Naive thymus-derived CD4-positive, alpha-beta T cell (primary cell): ENCODE results near the gene RNF40. TPM values are rescaled to one million over a fixed set of nuclear protein-coding genes. Genes with fewer than 3 reads are reported as not detected.

Source experiments
- ATAC-seq: fragments of 150-1000 bp; cut with Tn5 transposase; 2 replicates; pipeline ENCODE4 v1.10.0; 2021; ENCODE audit warnings: mild to moderate bottlenecking, moderate library complexity
- CTCF ChIA-PET: fragments of 350-600 bp; sonication (Branson Sonifier 250); formaldehyde crosslinking; loops from one replicate; lab custom pipeline; 2021; ENCODE audit warnings: antibody characterized with exemption; lab: Charles Lee
- POLR2A ChIA-PET: fragments of 350-600 bp; sonication (Branson Sonifier 250); formaldehyde crosslinking; loops from one replicate; lab custom pipeline; 2021; ENCODE audit warnings: antibody characterized with exemption, inconsistent platforms; lab: Charles Lee
- DNase-seq, 9 donors: peaks; one replicate each; pipeline versions ENCODE4 v3.0.0 to v3.0.0-alpha.2; 2020 to 2022; ENCODE audit warnings: mixed read lengths in 1 of 9
- H3K27ac ChIP-seq: one replicate; pipeline ENCODE4 v1.7.0; 2013; ENCODE audit warnings: mild to moderate bottlenecking, low read depth, low read length, moderate library complexity
- H3K27me3 ChIP-seq, 2 donors: one replicate each; pipeline ENCODE4 v1.7.0; 2013; ENCODE audit warnings: low read length in 2 of 2, mild to moderate bottlenecking in 2 of 2, moderate library complexity in 2 of 2; ENCODE audit not compliant: control insufficient read depth in 2 of 2, insufficient read depth in 2 of 2
- H3K36me3 ChIP-seq, 3 experiments: 1 replicate in 2 of 3; 2 replicates in 1 of 3; pipeline ENCODE4 v1.7.0; 2013; ENCODE audit warnings: low read length in 3 of 3, mild to moderate bottlenecking in 3 of 3, moderate library complexity in 1 of 3; ENCODE audit not compliant: insufficient read depth in 3 of 3, control insufficient read depth in 2 of 3
- H3K4me1 ChIP-seq, 2 donors: one replicate each; pipeline ENCODE4 v1.7.0; 2013; ENCODE audit warnings: low read length in 2 of 2, mild to moderate bottlenecking in 2 of 2, moderate library complexity in 1 of 2; ENCODE audit not compliant: control insufficient read depth in 2 of 2, insufficient read depth in 2 of 2
- H3K4me3 ChIP-seq: 2 replicates; pipeline ENCODE4 v1.7.0; 2013; ENCODE audit warnings: mild to moderate bottlenecking, low read length
- H3K9me3 ChIP-seq, 3 experiments: 1 replicate in 2 of 3; 2 replicates in 1 of 3; pipeline ENCODE4 v1.7.0; 2013; ENCODE audit warnings: low read length in 3 of 3; ENCODE audit not compliant: control insufficient read depth in 2 of 3
- H3K27ac Mint-ChIP-seq, 9 donors: one replicate each; pipeline ENCODE4 v1.8.0; 2020 to 2022; ENCODE audit warnings: mixed read lengths in 9 of 9, mild to moderate bottlenecking in 8 of 9, moderate library complexity in 5 of 9, inconsistent platforms in 2 of 9
- H3K27me3 Mint-ChIP-seq, 5 donors: one replicate each; pipeline ENCODE4 v1.8.0; 2021 to 2022; ENCODE audit warnings: mixed read lengths in 5 of 5, mild to moderate bottlenecking in 1 of 5
- H3K36me3 Mint-ChIP-seq, 5 donors: one replicate each; pipeline ENCODE4 v1.8.0; 2020 to 2022; ENCODE audit warnings: mixed read lengths in 5 of 5, mild to moderate bottlenecking in 3 of 5, inconsistent platforms in 1 of 5
- H3K4me1 Mint-ChIP-seq, 7 donors: one replicate each; pipeline ENCODE4 v1.8.0; 2020 to 2022; ENCODE audit warnings: mixed read lengths in 7 of 7, mild to moderate bottlenecking in 3 of 7, inconsistent platforms in 1 of 7
- H3K4me3 Mint-ChIP-seq, 10 donors: one replicate each; pipeline ENCODE4 v1.8.0; 2020 to 2022; ENCODE audit warnings: mild to moderate bottlenecking in 10 of 10, mixed read lengths in 10 of 10, moderate library complexity in 6 of 10, inconsistent platforms in 2 of 10
- H3K9me3 Mint-ChIP-seq, 11 donors: one replicate each; pipeline ENCODE4 v1.8.0; 2020 to 2022; ENCODE audit warnings: mixed read lengths in 11 of 11, mild to moderate bottlenecking in 4 of 11, inconsistent platforms in 1 of 11, moderate library complexity in 1 of 11
- intact Hi-C, 2 donors: fragments of 100-400 bp; cut with micrococcal nuclease; formaldehyde crosslinking; loops; one replicate each; pipeline ENCODE4 v1.15.1; 2023
- polyA plus RNA-seq, 2 donors: library from polyadenylated mRNA; unstranded; fragments of 300-500 nt; fragmentation: Illumina TruSeq; gene quantifications; one replicate each; pipeline ENCODE4 v1.2.3, GENCODE V29; 2021
- total RNA-seq, 6 experiments: library from RNA in 5 of 6; stranded (reverse) in 5 of 6; gene quantifications; 1 replicate in 5 of 6; 2 replicates in 1 of 6; pipeline ENCODE4 v1.2.3 and lab custom pipeline; 2021 to 2026

The RNF40 gene
- total and polyA plus RNA-seq, 7 experiments from 2014 or later, result 19.4 to 122 (median 87.7) TPM

DNA sequence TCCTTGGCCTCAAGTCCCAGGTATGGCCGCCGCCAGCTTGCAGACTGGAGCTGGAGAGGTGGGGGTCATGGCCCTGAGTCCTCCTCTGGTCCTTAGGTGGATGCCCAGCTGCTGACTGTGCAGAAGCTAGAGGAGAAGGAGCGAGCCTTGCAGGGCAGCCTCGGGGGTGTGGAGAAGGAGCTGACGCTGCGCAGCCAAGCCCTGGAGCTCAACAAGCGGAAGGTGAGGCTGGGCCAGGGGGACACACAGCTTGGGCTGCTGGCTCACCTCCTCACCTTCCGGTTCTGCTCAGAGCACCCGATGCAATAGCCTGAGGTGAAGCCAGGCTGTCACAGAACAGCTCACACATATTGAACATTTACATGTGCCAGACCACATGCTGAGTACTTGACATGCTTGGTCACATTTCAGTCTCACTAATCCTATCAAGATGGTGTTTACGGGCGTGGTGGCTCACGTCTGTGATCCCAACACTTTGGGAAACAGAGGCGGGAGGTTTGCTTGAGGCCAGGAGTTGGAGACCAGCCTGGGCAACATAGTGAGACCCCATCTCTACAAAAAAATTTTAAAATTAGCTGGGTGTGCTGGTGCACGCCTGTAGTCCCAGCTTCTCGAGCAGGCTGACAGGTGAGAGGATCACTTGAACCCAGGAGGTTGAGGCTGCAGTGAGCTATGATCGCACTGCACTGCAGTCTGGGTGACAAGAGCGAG, 7.4 kb downstream of the RNF40 start:
- CTCF ChIA-PET, result no interaction called here
- POLR2A ChIA-PET, result interaction anchor here (0.5 to 1.0 kb wide), 5 partner anchors 11 to 536 kb away, joined by 3 read pairs; partner anchors contain the start of gene PHKG2
- H3K4me1 Mint-ChIP-seq, result peaks cover 9 to 23% (median 15%) of the 10 kb centered on the region in 7 donors
- H3K27ac Mint-ChIP-seq, result no peak overlapping the region
- H3K4me1 ChIP-seq, result peaks cover 0 to 18% of the 10 kb centered on the region in 2 donors
- no peaks in the 10 kb centered on the region for H3K27me3 ChIP-seq
- ATAC-seq, result no peak
- H3K27me3 Mint-ChIP-seq, result no peaks in the 10 kb centered on the region
- H3K4me3 Mint-ChIP-seq, result no peak overlapping the region
- H3K27ac ChIP-seq, result no peak overlapping the region
- no peak overlapping the region for H3K4me3 ChIP-seq
- peaks cover 3 to 45% (median 21%) of the 10 kb centered on the region in 5 donors for H3K36me3 Mint-ChIP-seq
- no peaks in the 10 kb centered on the region for H3K9me3 ChIP-seq
- intact Hi-C loops, result no loop called here
- H3K9me3 Mint-ChIP-seq, result no peaks in the 10 kb centered on the region
- no peak for DNase-seq
- peaks cover 21 to 99% (median 51%) of the 10 kb centered on the region in 3 experiments for H3K36me3 ChIP-seq

DNA sequence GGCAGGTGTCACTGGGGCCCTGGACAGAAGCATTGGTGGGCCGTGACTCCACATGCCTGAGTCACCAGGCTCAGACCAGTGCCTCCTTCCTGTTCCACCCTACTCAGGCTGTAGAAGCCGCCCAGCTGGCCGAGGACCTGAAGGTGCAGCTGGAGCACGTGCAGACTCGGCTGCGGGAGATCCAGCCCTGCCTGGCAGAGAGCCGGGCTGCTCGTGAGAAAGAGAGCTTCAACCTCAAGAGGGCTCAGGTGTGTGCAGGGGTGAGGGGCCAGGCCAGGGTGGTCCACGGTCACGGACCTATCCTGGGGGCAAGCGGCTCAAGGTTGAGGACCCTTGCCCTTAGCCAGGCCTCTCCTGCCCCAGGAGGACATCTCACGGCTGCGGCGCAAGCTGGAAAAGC, 9.6 kb downstream of the RNF40 start:
- Mint-ChIP-seq H3K4me1 (peaks cover 11 to 34% (median 19%) of the 10 kb centered on the region in 7 donors), H3K4me3 (no peak overlapping the region), H3K36me3 (peaks cover 0 to 31% (median 12%) of the 10 kb centered on the region in 5 donors), H3K27ac (peak overlapping the region in 1 of 9 donors; percentile 31), H3K27me3 (peaks cover 0 to under 1% (median 0%) of the 10 kb centered on the region in 5 donors), H3K9me3 (no peaks in the 10 kb centered on the region)
- intact Hi-C loops, result no loop called here
- CTCF ChIA-PET, result no interaction called here
- Histone ChIP-seq H3K27me3 (no peaks in the 10 kb centered on the region), H3K27ac (no peak overlapping the region), H3K4me1 (peaks cover 0 to 15% of the 10 kb centered on the region in 2 donors), H3K4me3 (no peak overlapping the region), H3K36me3 (peaks cover 7 to 78% (median 29%) of the 10 kb centered on the region in 3 experiments), H3K9me3 (no peaks in the 10 kb centered on the region)
- DNase-seq, result no peak
- POLR2A ChIA-PET, result interaction anchor here (1.6 kb wide), 1 partner anchor 24 kb away, joined by 5 read pairs; the partner anchor contains the start of gene PHKG2
- no peak for ATAC-seq

DNA sequence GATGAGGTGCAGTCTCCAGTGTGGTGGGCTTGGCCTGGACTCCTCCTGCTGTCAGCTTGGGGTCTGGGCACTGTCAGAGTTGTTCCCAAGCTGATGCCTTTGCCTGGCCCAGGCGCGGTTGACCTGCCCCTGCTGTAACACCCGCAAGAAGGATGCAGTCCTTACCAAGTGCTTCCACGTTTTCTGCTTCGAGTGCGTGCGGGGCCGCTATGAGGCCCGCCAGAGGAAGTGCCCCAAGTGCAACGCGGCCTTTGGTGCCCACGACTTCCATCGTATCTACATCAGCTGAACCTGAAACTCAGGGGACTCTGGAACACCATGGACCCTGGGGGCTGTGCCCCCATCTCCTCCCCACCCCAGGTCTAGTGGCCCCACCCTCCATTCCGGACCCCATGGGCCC, 11.7 kb downstream of the RNF40 start:
- ChIA-PET POLR2A (interaction anchor here (1.5 to 2.6 kb wide), 2 partner anchors 26 to 32 kb away, joined by 5 to 8 read pairs; no protein-coding TSS in a partner anchor), CTCF (no interaction called here)
- peaks cover 0 to 25% (median 7%) of the 10 kb centered on the region in 5 donors for H3K36me3 Mint-ChIP-seq
- DNase-seq (no peak), ATAC-seq (no peak)
- no peaks in the 10 kb centered on the region for H3K9me3 ChIP-seq
- no peak overlapping the region for H3K27ac ChIP-seq
- peaks cover 0 to 5% (median 0%) of the 10 kb centered on the region in 5 donors for H3K27me3 Mint-ChIP-seq
- H3K27ac Mint-ChIP-seq, result peak overlapping the region in 2 of 9 donors; percentile 71 to 89
- H3K27me3 ChIP-seq, result no peaks in the 10 kb centered on the region
- H3K4me1 Mint-ChIP-seq, result peaks cover 15 to 43% (median 25%) of the 10 kb centered on the region in 7 donors
- H3K4me3 ChIP-seq, result no peak overlapping the region
- no peak overlapping the region for H3K4me3 Mint-ChIP-seq
- intact Hi-C loops, result no loop called here
- peaks cover 0 to 57% (median 17%) of the 10 kb centered on the region in 3 experiments for H3K36me3 ChIP-seq
- H3K4me1 ChIP-seq, result peaks cover 0 to 4% of the 10 kb centered on the region in 2 donors
- H3K9me3 Mint-ChIP-seq, result no peaks in the 10 kb centered on the region

DNA sequence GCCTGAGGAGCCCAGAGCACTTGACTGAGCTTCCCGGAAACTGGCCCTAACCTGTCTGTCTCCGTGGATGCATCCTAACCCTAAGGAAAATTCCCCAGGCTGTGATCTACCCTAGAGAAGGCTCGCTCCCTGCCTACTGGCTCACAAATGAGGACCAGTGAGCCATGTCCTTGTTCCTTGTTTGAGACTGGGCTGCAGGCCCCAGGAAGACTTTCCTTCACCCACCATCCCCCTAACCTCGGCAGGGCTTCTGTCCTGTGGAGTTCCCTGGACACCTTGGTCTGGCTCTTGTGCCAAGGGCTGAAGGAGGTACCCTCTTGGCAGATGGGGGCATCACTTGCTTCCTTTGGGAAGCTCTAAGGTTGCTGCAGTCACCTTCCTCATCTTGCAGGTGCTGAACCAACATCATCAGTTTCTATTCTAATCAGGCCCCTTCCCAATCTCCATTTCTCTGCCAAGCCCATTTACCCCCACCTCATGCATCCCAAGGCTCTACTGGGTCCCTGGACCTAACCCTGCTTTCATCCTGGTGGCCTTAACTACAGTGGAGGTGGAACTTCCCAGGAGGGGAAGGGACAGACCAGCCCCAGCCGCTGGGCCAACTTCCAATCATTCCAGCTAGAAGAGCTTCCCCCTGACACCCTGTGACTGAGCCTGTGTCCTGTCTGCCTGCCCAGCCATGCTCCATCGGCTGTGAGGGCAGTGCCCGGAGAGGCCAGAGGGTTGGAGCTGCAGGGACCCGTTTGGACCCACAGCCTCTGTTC, 12.4 kb downstream of the RNF40 start:
- Histone ChIP-seq H3K4me1 (peaks cover 0 to 4% of the 10 kb centered on the region in 2 donors), H3K27ac (peak overlapping the region; percentile 62), H3K36me3 (peaks cover 0 to 49% (median 10%) of the 10 kb centered on the region in 3 experiments), H3K27me3 (no peaks in the 10 kb centered on the region), H3K4me3 (no peak overlapping the region), H3K9me3 (no peaks in the 10 kb centered on the region)
- DNase-seq (no peak), ATAC-seq (no peak)
- peak overlapping the region; percentile 85 to 97 (median 90) for H3K4me3 Mint-ChIP-seq
- H3K36me3 Mint-ChIP-seq, result peaks cover 0 to 20% (median 4%) of the 10 kb centered on the region in 5 donors
- intact Hi-C loops, result loop anchor here (1.0 kb wide), 2 partner anchors 12 to 40 kb away; partner anchors contain the start of genes CFAP119 (in 2 of the 2) and RNF40 (in 2 of the 2)
- peaks cover 15 to 40% (median 25%) of the 10 kb centered on the region in 7 donors for H3K4me1 Mint-ChIP-seq
- H3K27ac Mint-ChIP-seq, result peak overlapping the region in 6 of 9 donors; percentile 32 to 95 (median 72)
- H3K9me3 Mint-ChIP-seq, result no peaks in the 10 kb centered on the region
- peaks cover 0 to 5% (median 0%) of the 10 kb centered on the region in 5 donors for H3K27me3 Mint-ChIP-seq
- ChIA-PET POLR2A (interaction anchor here (0.5 to 2.6 kb wide), 9 partner anchors 9 to 677 kb away, joined by 3 to 9 read pairs (median 4); partner anchors contain the start of genes FBRS and RNF40), CTCF (no interaction called here)

DNA sequence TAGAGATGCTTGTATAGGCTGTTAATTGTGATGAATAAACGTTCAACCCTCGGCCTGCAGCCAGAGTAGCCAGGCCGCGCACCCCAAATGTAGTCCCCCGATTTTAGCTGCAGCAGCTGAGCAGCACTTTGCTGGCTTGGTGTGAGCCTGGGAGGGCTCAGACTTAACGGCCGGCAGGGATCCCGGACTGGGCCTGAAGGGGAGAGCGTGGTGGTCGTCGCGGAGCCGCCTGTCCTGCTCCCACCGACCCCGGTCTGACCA, 12.9 kb downstream of the RNF40 start:
- ChIA-PET POLR2A (interaction anchor here (0.5 to 2.6 kb wide), 9 partner anchors 9 to 676 kb away, joined by 3 to 9 read pairs (median 4); partner anchors contain the start of genes FBRS and RNF40), CTCF (no interaction called here)
- Mint-ChIP-seq H3K4me3 (peak overlapping the region; percentile 85 to 97 (median 90)), H3K4me1 (peaks cover 15 to 40% (median 25%) of the 10 kb centered on the region in 7 donors), H3K36me3 (peaks cover 0 to 19% (median 4%) of the 10 kb centered on the region in 5 donors), H3K27me3 (peaks cover 0 to 5% (median 0%) of the 10 kb centered on the region in 5 donors), H3K9me3 (no peaks in the 10 kb centered on the region), H3K27ac (peak overlapping the region in 7 of 9 donors; percentile 34 to 95 (median 73))
- no peak for DNase-seq
- no peak for ATAC-seq
- Histone ChIP-seq H3K4me3 (peak overlapping the region; percentile 57), H3K9me3 (no peaks in the 10 kb centered on the region), H3K4me1 (peaks cover 0 to 4% of the 10 kb centered on the region in 2 donors), H3K27ac (peak overlapping the region; percentile 62), H3K27me3 (no peaks in the 10 kb centered on the region), H3K36me3 (peaks cover 0 to 45% (median 8%) of the 10 kb centered on the region in 3 experiments)
- intact Hi-C loops, result loop anchor here (1.0 kb wide), 2 partner anchors 13 to 39 kb away; partner anchors contain the start of genes CFAP119 (in 2 of the 2) and RNF40 (in 2 of the 2)
